Keratinocyte (primary cell): ENCODE results near the gene FKBP1A.

Experiments
- EZH2 ChIP-seq: IDR thresholded peaks from one replicate; pipeline ENCODE4 v1.6.1; 2012; ENCODE audit warnings: inconsistent platforms, mild to moderate bottlenecking, low read length, moderate library complexity
- TF ChIP-seq, protein P1 (sequence below), 3 experiments: IDR thresholded peaks in 1 of 3; conservative IDR thresholded peaks in 1 of 3; optimal IDR thresholded peaks in 1 of 3; 2 replicates in 2 of 3; 3 replicates in 1 of 3; pipeline versions ENCODE3 to v1.5.1; 2011; ENCODE audit warnings: low read length in 3 of 3, mild to moderate bottlenecking in 3 of 3, moderate library complexity in 2 of 3, control low read depth in 1 of 3, inconsistent platforms in 1 of 3; ENCODE audit not compliant: insufficient read depth in 2 of 3; ENCODE audit errors: extremely low read depth in 1 of 3

DNA sequence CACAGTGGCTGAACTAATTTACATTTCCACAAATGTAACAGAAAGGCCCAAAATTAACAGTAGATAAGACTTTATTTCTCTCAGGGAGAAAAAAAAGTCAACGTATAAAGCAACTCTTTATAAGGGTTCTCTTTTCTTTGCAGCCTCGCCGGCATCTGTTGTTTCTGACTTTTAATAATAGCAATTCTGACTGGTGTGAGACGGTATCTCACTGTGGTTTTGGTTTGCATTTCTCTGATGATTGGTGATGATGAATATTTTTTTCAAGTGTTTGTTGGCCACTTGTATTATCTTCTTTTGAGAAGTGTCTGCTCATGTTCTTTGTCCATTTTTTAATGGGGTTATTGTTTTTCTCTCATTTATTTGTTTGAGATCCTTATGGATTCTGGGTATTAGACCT lies 27.2 kb upstream of the FKBP1A start:
- TF ChIP-seq, protein P1, sequence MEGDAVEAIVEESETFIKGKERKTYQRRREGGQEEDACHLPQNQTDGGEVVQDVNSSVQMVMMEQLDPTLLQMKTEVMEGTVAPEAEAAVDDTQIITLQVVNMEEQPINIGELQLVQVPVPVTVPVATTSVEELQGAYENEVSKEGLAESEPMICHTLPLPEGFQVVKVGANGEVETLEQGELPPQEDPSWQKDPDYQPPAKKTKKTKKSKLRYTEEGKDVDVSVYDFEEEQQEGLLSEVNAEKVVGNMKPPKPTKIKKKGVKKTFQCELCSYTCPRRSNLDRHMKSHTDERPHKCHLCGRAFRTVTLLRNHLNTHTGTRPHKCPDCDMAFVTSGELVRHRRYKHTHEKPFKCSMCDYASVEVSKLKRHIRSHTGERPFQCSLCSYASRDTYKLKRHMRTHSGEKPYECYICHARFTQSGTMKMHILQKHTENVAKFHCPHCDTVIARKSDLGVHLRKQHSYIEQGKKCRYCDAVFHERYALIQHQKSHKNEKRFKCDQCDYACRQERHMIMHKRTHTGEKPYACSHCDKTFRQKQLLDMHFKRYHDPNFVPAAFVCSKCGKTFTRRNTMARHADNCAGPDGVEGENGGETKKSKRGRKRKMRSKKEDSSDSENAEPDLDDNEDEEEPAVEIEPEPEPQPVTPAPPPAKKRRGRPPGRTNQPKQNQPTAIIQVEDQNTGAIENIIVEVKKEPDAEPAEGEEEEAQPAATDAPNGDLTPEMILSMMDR (optimal IDR thresholded peaks at IDR 0.05 in 1 of 3, IDR thresholded peaks at IDR 0.05 in 1 of 3, conservative IDR thresholded peaks at IDR 0.05 in 1 of 3; ENCODE audit: extremely low read depth in 1 of 3, insufficient read depth in 2 of 3, low read length in 3 of 3), result no peak
- no peak for TF ChIP-seq EZH2
